Stimulated activated CD4-positive, alpha-beta T cell treated with anti-CD3 and anti-CD28 coated beads, Interleukin-2, amount 100 ng/mL, for 24 hours (primary cell): ENCODE results near the gene MYL1.

ENCODE experiments used
- DNase-seq, 2 donors: peaks; one replicate each; pipeline ENCODE4 v3.0.0-alpha.2; 2020

Gene MYL1

DNA sequence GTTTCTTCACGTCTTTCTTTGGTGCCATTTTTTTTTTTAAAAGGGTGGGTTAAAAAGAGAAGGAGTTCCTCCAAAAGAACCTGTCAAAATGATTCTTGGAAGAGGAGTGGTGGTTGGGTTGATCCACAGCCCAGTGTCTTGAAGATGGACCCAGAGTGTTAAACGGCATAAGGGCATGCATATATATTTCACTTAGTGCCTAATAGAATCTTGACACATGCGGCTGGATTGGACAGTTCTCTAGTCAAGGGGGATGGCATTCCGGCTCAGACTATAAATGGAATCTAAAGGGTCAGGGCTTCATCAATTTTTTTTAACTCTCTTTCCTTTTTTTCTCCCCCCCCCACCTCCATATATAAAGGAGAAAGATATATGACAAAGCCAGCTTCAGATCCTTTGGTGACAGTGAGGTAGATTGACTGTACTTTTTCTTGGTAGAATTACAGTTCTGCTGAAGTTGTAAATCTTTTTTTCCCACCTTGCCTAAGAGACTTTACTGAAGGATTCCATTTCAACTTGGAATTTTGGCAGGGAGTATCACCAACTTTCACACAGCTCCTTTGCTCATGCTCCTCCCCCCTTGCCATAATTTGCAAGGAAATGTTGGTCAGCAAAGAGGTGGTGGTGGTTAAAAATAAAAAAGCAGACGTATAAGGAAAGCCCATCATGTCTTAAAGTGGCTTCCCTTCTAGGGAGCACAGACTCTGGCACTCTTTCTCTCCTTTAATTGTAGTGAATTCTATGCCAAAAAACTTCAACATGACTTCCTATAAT, at the start of gene MYL1:
TSS of gene MYL1 (minus strand) at position 160 of the 774 bp plus-strand sequence. CDS start at position 28, 132 bp downstream.
- no peak for DNase-seq

DNA sequence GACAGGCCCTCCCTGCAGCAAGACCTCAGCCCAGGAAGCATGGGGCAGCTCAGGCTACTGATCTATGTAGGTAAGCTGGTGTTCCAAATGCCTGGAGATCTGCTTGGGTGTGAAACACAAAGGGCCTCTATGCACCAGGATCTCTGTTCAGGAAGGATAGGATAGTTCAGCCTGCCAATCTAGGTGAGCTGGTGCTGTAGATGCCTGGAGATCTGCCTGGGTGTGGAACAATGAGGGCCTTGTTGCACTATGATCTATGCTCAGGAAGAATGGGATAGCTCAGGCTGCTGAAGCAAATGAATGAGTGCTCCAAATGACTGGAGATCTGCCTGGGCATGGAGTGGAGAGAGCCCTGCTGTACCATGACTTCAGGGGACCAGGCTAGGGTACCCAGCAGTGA, 48.9 kb upstream of the MYL1 start:
- DNase-seq: no peak

DNA sequence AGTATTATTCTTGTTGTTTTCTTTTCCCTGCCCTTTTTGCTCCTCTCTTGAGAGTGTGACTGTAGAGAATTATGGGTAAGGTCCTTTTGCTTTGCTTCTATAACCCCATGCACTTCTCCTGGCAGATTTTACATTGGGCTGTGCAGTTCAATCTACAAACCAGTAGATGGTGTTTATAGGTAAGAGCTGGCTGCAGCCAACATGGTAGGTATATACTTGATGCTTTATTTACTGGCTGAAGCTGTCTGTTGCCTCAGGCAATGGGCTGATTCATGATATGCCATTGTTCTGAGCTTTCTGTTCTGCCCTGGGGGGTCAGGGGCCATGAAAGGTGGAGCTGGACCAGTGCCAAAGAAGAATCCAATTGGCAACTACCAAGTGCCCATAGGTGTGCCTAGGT, 48.3 kb upstream of the MYL1 start:
- no peak for DNase-seq

DNA sequence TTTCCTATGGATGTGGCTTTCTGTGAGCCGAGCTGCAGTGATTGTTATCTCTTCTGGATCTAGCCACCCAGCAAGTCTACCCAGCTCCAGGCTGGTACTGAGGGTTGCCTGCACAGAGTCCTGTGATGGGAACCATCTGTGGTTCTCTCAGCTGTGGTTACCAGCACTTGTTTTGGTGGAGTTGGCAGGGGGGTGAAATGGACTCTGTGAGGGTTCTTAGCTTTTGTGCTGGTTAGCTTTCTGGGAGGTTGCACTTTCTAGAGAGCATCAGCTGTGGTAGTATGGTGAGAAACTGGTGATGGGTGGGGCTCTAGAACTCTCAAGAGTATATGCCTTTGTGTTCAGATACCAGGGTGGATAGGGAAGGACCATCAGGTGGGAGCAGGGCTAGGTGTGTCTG, 45.4 kb upstream of the MYL1 start:
- no peak for DNase-seq

DNA sequence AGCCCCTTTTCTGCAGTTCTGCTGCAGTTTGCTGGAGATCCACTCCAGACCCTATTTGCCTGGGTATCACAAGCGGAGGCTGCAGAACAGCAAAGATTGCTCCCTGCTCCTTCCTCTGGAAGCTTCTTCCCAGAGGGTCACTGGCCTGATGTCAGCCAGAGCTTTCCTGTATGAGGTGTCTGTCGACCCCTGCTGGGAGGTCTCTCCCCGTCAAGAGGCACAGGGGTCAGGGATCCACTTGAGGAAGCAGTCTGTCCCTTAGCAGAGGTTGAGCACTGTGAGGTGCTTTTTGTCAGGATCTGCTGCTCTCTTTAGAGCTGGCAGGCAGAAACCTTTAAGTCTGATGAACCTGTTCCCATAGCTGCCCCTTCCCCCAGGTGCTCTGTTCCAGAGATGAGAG, 42.0 kb upstream of the MYL1 start:
- no peak for DNase-seq

DNA sequence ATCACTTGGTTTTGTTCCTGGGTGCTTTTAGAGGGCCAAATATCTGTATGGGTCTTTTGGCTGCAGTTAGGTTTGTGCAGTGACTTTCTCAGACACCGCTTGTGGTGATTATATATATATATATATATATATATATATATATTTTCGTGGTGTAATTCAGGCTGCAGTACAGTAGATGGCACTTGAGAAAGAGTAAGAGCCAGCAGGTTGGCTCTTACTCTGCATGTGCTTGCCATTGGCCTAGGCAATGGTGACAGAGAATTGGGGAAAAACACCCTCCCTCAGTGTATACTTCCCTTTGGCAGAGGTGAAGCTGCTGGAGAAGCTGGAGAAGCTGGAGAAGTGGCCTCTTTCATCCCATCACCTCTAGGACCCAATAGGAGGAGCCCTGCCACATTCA, 22.2 kb upstream of the MYL1 start:
- DNase-seq: no peak

DNA sequence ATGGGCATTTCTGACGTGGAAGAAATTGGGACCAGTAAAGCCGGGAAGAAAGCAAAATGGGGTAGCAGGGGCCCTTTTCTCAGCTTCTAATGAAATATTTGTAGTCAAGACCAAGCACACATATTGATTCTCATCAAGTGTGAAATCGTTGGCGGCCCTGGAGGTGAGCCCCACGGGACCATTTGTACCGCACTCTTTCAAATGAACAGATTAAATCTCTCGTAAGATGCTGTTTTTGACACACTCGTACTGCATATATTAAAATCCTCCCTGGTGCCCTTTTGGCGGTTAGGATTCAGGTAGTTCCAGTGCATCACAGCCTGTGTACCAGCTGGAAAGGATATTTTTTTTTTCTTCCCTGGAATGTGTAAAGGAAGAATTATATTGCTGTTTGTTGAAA, 9.9 kb upstream of the MYL1 start:
- no peak for DNase-seq

DNA sequence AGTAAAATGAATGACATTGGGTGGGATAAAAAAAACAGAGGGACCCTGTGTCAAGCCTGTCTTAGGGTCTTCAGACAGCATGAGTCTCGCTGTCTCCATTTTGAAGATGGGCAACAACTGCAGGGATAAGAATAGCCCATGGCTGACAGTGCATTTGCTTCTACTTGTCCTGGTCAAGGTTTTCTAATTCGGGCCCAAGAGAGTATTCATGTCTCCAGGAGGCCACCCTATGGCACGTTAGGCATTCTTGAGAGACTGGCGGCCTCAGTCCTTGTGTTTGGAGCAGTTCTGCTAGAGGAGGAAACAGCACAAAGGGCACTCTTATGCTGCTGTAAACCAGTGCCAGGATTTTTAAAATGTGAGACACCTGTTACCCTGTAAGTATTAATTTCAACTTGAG, 9.5 kb upstream of the MYL1 start:
- no peak for DNase-seq

DNA sequence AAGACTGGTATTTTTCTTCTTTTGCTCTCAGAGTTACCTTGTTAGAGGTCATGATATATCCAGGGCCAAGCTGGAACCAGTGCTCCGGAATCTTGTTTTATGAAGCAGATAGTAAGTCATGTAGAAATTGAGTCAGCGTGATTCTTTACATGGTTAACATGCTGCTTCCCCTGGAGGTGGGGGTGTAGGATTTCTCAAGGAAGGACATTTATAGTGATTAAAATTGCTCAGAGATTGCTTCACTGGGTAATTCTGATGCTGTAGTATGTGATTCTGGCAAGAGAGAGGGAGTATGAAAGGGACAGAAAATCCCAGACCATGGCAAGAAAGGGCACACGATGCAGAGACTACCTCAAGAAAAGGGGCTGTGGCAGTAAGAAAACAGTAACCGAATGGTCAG, 8.0 kb upstream of the MYL1 start:
- no peak for DNase-seq

DNA sequence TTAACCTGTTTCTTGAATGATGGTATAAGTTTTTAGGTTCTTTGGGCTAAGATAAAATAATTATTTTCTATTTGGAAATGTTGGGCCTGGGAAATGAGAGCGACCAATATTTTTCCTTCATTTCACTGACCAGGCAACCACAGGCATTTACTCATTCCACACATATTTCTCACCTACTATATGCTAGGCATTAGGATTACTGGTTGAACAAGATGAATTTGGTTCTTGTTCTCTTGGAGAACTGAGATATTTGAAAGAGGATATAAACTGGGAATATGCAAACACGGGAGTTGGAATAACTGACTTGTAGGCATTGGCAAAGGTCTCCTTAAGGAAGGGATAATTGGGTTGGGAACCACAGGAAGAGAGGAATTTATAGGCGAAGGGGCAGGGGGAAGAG, 3.9 kb upstream of the MYL1 start:
- DNase-seq: no peak

DNA sequence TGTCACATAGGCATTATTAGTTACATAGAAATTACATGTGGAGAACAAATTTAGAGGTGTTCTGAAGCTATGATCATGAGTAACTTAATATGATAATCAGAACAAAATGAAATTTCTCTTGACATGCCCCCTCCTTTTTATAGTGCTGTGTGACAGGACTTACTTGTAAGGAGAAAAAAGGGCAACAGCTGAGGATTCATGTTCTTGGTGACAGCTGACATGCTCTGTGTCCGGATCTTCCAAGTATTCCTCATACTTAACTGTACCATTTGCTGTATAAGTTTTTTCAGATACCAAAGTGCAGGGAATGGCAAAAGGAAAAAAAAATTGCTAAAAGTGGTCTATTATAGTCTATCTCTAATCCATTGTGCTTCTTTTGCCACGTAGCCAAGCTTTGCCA, 3.5 kb upstream of the MYL1 start:
- no peak for DNase-seq

DNA sequence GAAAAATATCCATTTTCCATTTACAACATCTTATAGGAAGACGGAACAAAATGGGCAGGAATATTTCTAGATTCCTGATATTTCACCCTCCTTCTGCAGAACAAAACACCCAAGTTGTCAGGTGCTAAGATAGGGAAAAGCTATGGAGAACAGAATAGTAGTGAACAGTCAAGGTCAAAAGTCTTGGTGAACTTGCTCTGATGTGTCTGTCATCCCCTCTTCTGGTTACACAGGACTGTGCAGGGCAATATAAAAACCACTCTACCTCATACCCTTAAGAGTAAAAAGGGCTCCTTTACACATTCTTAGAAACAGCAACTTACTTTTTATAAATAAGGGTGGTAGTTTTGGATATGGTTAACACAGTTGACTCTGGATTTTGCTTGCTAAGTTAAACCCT, 4.4 kb downstream of the MYL1 start:
- no peak for DNase-seq

DNA sequence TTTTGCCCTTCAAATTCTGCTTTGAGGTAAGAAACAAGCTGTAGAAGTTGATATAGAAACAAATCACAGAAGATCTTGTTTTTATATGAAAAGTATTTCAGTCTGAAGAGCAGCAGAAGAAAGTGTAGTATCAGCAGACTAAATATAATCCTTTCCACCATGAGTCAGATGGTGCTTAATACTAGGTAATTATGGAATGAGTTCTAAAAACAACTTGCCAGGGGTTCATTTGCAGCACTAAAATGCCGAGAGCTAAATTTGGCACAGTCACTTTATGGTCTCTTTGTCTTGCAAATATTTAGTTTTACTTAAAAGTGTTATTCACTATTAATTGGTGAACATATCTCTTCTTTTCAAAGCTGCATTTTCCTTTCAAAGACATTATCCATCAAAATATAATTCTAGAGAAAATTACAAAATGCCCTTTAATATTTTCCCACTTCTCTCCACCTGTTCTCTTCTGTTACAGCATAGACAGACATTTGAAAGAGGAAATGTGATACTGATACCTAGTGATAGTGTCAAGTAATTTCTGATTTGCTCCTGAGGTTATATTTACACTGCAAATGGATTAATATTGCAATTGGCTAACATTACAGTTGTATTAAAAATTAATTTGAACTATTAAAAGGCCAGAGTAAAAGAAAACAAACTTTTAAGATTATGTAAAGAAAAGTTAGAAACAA, 5.3 kb downstream of the MYL1 start:
- DNase-seq: no peak

DNA sequence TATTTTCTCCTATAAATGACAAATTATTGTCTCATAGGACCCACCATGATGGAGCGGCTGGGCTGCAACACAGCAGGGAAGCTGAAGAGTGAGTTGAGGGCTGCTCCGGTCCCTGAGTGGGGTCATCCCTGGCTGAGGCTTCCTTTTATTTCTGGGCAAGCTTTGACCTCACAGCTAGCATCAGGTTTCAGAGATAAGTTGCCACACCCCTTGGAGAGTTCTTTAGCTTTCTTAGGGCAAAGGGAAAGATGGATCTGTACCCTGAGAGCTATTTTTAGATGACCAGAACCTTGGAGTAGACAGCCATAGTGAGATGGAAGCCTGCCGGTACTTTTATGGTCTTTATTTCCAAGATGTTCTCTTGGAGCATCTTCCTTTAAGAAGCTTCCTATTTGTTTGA, 11.5 kb downstream of the MYL1 start:
- DNase-seq: no peak

DNA sequence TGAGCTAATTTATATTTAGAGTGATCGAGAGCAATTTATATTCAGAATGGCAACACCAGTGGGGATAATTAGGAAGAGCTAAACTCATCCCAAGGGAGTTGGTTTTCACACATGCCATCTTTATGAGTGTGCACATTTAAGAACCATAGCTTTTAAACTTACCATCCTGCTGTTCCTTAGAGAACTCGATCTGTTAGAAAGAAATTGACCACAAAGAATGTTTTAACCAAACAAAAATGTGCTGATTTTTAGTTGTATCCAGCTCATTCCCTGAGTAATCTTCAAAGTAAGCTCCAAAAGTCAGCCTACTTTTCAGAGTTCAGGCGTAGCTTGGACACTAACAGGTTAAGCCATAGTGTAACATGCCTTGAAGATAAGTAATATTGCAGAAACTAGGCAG, 12.6 kb downstream of the MYL1 start:
- DNase-seq: no peak

DNA sequence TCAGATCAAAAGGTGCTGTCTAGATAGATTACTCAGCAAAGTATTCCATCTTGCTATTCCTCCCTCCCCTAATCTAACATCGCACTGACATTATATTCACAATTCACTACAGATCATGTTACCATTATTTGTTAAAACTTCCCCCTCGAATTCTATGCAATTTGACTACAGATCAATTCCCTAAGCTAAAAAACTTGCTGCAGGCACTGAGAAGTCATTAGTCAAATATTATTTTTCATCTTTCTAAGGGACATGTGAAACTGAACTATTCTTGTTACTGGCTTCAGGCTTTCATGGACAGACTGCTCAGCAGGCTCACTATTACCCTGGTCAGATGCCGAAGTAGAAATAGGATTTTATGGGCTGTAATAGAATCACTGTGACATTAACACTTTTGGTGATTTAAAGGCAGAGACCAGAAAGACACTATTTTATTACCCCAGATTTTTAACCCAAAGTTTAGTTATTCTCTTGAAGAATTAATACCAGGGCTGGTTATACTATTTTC, 15.1 kb downstream of the MYL1 start:
- no peak for DNase-seq

DNA sequence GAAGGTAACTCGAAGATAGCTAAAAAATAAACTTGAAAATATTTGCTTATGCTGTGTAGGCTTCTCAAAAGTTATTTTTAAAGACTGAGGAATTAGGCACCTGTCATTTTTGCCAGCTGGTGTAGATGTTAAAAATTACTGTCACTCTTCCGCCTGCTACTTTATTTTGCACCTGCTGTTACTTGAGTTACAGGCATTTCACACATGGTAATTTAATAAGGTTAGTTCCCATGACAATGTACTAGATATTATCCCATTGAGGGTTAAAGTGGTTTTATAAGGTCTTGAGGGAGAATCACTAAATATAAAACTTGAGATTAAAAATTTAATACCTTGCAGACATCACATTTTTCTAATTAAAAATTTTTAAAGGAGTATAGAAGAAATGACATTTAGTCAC, 26.6 kb downstream of the MYL1 start:
- DNase-seq: no peak

DNA sequence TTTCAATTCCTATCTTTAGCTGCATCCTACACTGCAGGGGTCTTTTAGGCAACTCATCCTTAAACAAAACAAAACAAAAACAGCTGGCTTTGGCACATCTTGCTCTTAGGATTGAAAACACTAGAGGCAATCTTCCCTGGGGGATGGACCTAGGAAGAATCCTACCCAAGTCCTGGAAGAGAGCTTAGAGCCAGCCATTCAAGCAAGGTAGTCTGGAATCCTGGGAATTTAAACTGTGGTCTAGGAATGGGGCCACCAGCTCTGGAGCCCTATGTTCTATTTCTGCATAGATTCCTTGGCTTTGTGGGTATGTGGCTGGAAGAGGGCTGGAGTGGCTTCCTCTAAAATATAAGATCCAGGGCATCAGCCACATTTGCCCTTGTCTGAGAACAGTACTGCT, 27.7 kb downstream of the MYL1 start:
- DNase-seq: no peak

DNA sequence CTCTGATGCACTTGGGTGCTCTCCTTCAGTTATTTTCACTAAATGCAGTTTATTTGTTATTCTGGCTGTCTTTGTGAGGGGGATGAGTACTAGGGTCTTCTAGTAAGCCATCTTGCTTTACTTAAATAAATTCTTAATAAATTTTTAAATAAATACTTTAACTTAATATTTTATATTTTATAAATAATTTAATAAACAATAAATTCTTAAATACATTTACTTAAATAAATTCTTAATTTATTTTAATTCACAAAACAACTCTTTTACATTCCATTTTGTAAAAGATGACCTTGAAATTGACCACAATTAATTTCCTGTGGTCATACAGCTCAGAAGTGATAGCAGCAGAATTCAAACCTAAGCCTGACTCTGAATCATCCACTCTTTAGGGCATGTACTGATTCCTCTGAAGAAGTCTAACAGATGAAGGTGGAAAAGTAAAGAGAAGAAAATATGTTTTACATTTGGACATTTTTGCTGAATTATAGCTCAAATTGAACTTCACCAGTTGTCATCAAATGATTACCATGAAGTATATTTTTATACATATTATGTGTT, 28.8 kb downstream of the MYL1 start:
- no peak for DNase-seq

DNA sequence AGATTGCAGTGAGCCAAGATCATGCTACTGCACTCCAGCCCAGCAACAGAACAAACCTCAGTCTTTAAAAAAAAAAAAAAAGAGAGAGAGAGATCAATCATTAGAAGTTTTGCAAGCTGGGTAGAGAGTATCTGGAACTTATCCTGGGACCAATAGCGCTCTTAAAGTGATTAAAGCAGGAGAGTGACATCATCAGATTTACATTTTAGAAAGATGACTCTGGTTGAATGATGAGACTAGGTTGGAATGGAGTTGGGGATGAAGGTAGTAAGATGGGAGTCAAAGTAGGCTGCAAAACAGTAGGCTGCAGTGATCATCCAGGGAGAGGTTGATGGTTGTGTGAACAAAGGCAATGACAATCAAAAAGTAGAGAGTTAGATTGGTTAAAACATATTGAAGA, 37.8 kb downstream of the MYL1 start:
- DNase-seq: no peak

DNA sequence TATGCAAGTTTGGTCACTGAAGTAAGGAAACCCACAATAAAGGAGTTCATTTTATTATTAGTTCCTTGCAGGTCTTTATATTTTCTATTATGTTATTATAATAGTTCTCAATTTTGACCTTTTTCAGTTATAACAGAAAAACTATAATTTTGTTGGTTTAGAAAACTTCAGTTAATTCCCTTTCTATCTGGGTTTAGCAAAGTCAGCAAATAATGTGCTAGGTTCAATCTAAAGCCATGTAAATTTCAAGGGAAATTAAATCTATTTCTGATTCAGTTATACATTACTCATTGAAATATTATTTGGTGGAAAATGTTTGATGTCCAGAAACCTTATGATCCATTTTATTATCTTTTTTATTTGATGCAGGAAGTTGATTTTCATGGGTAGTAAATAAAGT, 43.7 kb downstream of the MYL1 start:
- DNase-seq: no peak

DNA sequence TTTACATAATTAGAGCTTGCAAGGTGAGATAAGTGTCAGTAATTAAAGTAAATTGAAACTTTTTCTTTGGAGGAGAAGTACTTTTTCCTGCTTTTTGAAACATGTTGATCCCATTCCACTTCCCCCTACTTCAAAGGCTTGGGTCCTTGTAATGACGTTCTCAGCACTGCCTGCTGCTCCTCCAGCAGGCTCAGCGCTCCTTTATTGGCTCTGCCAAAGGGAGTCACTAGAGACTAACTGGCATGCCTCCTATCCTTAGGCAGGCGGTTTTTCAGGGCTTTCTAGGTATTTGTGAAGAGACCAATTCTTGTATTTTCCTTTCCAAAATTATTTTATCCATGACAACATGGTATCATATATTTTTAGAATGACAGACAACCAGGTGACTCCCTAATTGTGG, 45.8 kb downstream of the MYL1 start:
- no peak for DNase-seq

DNA sequence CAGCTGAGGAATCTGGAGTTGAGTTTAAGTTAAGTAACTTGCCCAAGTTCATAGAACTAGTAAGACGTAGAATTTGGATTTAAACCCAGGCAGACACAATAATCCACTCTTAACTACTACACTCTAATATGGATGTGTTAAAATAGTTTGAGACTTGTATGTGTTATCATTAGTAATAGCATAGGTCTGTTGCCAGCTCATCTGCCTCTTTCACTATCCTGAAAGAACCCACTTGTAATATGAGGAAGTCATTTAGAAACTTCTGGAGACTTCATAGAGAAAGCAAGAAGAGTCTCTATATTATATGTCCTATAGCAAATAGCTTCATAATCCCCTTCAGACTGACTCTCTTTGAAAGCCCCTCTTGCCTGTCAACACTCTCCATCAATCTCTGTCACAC, 46.7 kb downstream of the MYL1 start:
- DNase-seq: no peak

DNA sequence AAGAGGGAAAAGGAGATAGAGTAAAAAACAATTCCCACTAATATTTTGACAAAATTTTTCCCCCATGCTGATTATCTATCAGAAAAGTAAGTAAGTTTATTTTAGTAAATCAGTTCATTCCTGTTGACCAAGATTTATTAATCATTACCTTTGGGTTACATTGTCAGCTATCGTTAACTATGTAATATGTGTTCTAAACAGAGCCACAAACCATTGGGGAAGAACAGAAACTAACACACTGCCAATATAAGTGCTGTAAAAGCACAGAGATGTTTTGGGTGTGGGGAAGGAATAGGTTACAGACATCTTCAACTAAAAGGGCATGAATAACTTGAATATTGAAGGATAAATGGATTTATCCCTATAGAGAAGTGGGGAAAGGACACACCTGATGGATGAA, 47.3 kb downstream of the MYL1 start:
- no peak for DNase-seq
